A549 (cell line): ENCODE results near the gene GLCE. TPM values are rescaled to one million over a fixed set of nuclear protein-coding genes. Genes with fewer than 3 reads are reported as not detected.

Experiments
- ATAC-seq, 2 experiments: fragments of 200-7000 bp in 1 of 2; fragments of >200 bp in 1 of 2; cut with Nextera tagmentation in 1 of 2; cut with Tn5 transposase in 1 of 2; 3 replicates each; pipeline versions ENCODE4 v1.8.0 to v1.9.1; 2018 to 2020; ENCODE audit warnings: mild to moderate bottlenecking in 1 of 2, moderate library complexity in 1 of 2
- CTCF ChIA-PET: fragments of 300-600 bp; sonication (Branson Sonifier 250); formaldehyde crosslinking; extraction: SDS; loops from one replicate; lab custom pipeline; 2021; ENCODE audit warnings: antibody characterized with exemption, inconsistent platforms; lab: Yijun Ruan, JAX
- POLR2A ChIA-PET: fragments of 350-600 bp; formaldehyde crosslinking; extraction: SDS; loops from one replicate; lab custom pipeline; 2021; ENCODE audit warnings: antibody characterized with exemption, inconsistent platforms; lab: Yijun Ruan, JAX
- DNase-seq, 2 experiments: peaks; one replicate each; pipeline versions ENCODE4 v3.0.0 to v3.0.0-alpha.2; 2011 to 2016; ENCODE audit warnings: low read depth in 1 of 2, low spot score in 1 of 2
- FAIRE-seq: peaks from 2 replicates; lab custom pipeline; 2011; peaks lifted over from hg19 to GRCh38; lab: Jason Lieb, UNC
- H3K27ac ChIP-seq, 2 experiments: fragments of >200 bp; sonication (Bioruptor Twin); formaldehyde crosslinking; 3 replicates each; pipeline ENCODE4 v1.5.1; 2016 to 2017
- H3K4me1 ChIP-seq: fragments of >200 bp; sonication (Bioruptor Twin); formaldehyde crosslinking; 3 replicates; pipeline ENCODE4 v1.6.1; 2016
- H3K4me2 ChIP-seq: fragments of >200 bp; sonication (Bioruptor Twin); formaldehyde crosslinking; 3 replicates; pipeline ENCODE4 v1.6.1; 2016
- H3K4me3 ChIP-seq: fragments of >200 bp; sonication (Bioruptor Twin); formaldehyde crosslinking; 3 replicates; pipeline ENCODE4 v1.5.1; 2016
- H3K9me3 ChIP-seq: fragments of >200 bp; sonication (Bioruptor Twin); formaldehyde crosslinking; 3 replicates; pipeline ENCODE4 v1.6.1; 2016
- ATOH8 ChIP-seq: fragments of 250-450 bp; sonication (Bioruptor Pico); IDR thresholded peaks from 2 replicates; pipeline ENCODE4 v1.5.0; 2020; ENCODE audit warnings: low read depth, mild to moderate bottlenecking, moderate library complexity
- CBX2 ChIP-seq: fragments of 200-600 bp; sonication (generic); IDR thresholded peaks from 2 replicates; pipeline ENCODE4 v1.6.1; 2016; ENCODE audit warnings: low read depth, mild to moderate bottlenecking, borderline replicate concordance
- CHD2 ChIP-seq: fragments of 150-350 bp; IDR thresholded peaks from 2 replicates; pipeline ENCODE4 v1.6.1; 2014; ENCODE audit warnings: low read length; ENCODE audit not compliant: partially characterized antibody
- CHD4 ChIP-seq: fragments of 200-600 bp; sonication (generic); IDR thresholded peaks from 2 replicates; pipeline ENCODE4 v1.6.1; 2016; ENCODE audit warnings: antibody characterized with exemption, mild to moderate bottlenecking, borderline replicate concordance
- CTCF ChIP-seq: fragments of >200 bp; sonication (Bioruptor Twin); formaldehyde crosslinking; IDR thresholded peaks from 3 replicates; pipeline ENCODE4 v1.5.1; 2016
- E2F6 ChIP-seq: IDR thresholded peaks from 2 replicates; pipeline ENCODE4 v1.6.1; 2012; ENCODE audit warnings: low read depth, borderline replicate concordance
- EHMT2 ChIP-seq: fragments of 200-600 bp; sonication (generic); IDR thresholded peaks from 2 replicates; pipeline ENCODE4 v1.6.1; 2016; ENCODE audit warnings: antibody characterized with exemption, low read depth, mild to moderate bottlenecking, moderate library complexity
- FOSL2 ChIP-seq, 2 experiments: fragments of 450-650 bp in 1 of 2; fragments of >200 bp in 1 of 2; sonication (Bioruptor Twin) in 1 of 2; formaldehyde crosslinking; IDR thresholded peaks; 2 replicates each; pipeline versions ENCODE4 v1.5.0 to v1.6.1; 2016 to 2020; ENCODE audit warnings: mild to moderate bottlenecking in 1 of 2, moderate library complexity in 1 of 2
- HOXA7 ChIP-seq: fragments of 250-450 bp; sonication (Bioruptor Pico); IDR thresholded peaks from 2 replicates; pipeline ENCODE4 v1.5.0; 2020; ENCODE audit warnings: mild to moderate bottlenecking, moderate library complexity
- HOXB13 ChIP-seq: fragments of 250-450 bp; sonication (Bioruptor Pico); IDR thresholded peaks from 2 replicates; pipeline ENCODE4 v1.5.0; 2020; ENCODE audit warnings: low read depth, mild to moderate bottlenecking, moderate library complexity
- KDM5A ChIP-seq: fragments of 200-600 bp; sonication (generic); IDR thresholded peaks from 2 replicates; pipeline ENCODE4 v1.6.1; 2016; ENCODE audit warnings: antibody characterized with exemption, mild to moderate bottlenecking
- MAZ ChIP-seq: fragments of 150-350 bp; IDR thresholded peaks from 2 replicates; pipeline ENCODE4 v1.6.1; 2014; ENCODE audit warnings: antibody characterized with exemption, low read depth, low read length, borderline replicate concordance
- NR3C1 ChIP-seq: fragments of >200 bp; sonication (Bioruptor Twin); formaldehyde crosslinking; IDR thresholded peaks from 3 replicates; pipeline ENCODE4 v1.6.1; 2017
- PHF8 ChIP-seq: fragments of 200-600 bp; sonication (generic); IDR thresholded peaks from 2 replicates; pipeline ENCODE4 v1.6.1; 2016; ENCODE audit warnings: low read depth, mild to moderate bottlenecking, antibody characterized with exemption, moderate library complexity, borderline replicate concordance
- POLR2A ChIP-seq: IDR thresholded peaks from 2 replicates; pipeline ENCODE4 v1.6.1; 2012; ENCODE audit warnings: mild to moderate bottlenecking, low read length
- POLR2AphosphoS2 ChIP-seq: conservative IDR thresholded peaks from 2 replicates; pipeline ENCODE4 v1.6.1; 2012; ENCODE audit warnings: low read length, improper control_type of control experiment, inconsistent platforms
- RCOR1 ChIP-seq: fragments of 150-350 bp; IDR thresholded peaks from 2 replicates; pipeline ENCODE4 v1.6.1; 2014; ENCODE audit warnings: antibody characterized with exemption, low read length, low read depth
- SMC3 ChIP-seq: fragments of >200 bp; sonication (Bioruptor Twin); formaldehyde crosslinking; IDR thresholded peaks from 3 replicates; pipeline ENCODE4 v1.6.1; 2018; ENCODE audit warnings: inconsistent platforms
- TFCP2L1 ChIP-seq: fragments of 250-450 bp; sonication (Bioruptor Pico); IDR thresholded peaks from 2 replicates; pipeline ENCODE4 v1.5.0; 2021; ENCODE audit warnings: mild to moderate bottlenecking
- USF2 ChIP-seq: fragments of 450-650 bp; IDR thresholded peaks from 2 replicates; pipeline ENCODE4 v1.6.1; 2014; ENCODE audit warnings: antibody characterized with exemption
- ZNF302 ChIP-seq: fragments of 250-450 bp; sonication (Bioruptor Pico); IDR thresholded peaks from 2 replicates; pipeline ENCODE4 v1.9.0; 2021; ENCODE audit warnings: inconsistent platforms, mild to moderate bottlenecking, moderate library complexity
- WGBS: methylation state at CpG from one replicate; pipeline ENCODE4 v1.1.6; 2017; ENCODE audit errors: missing lambda C conversion rate; 5-methylcytosine and 5-hydroxymethylcytosine counted together
- polyA plus RNA-seq, 4 experiments: library from polyadenylated mRNA; depleted of rRNA in 3 of 4; stranded (reverse); fragments of >200 nt; fragmentation: RNase III in 1 of 4; extraction: RNeasy Plus Mini Kit Qiagen cat#74134 plus additional on column Dnase treatment in 1 of 4; gene quantifications; 2 replicates in 3 of 4; 3 replicates in 1 of 4; pipeline ENCODE4 v1.2.3, GENCODE V29; 2011 to 2017

Gene GLCE
- polyA plus RNA-seq, 2 of the 4 experiments (the other 2 are of a cell fraction): 19.6 to 41.8 TPM

- ATAC-seq (no peak), FAIRE-seq (no peak), DNase-seq (no peak)
- Histone ChIP-seq H3K4me1 (peaks cover 91% of the 10 kb centered on the region), H3K9me3 (no peaks in the 10 kb centered on the region), H3K27ac (peak overlapping the region; percentile 96 to 97; a peak in 5 of 6 replicates), H3K4me3 (no peak overlapping the region), H3K4me2 (no peak overlapping the region)
- no peak for TF ChIP-seq USF2
- TF ChIP-seq POLR2A: no peak
- TF ChIP-seq RCOR1: no peak
- no peak for TF ChIP-seq SMC3
- no peak for TF ChIP-seq KDM5A
- TF ChIP-seq NR3C1: no peak
- no peak for TF ChIP-seq E2F6
- TF ChIP-seq EHMT2: no peak
- no peak for TF ChIP-seq PHF8
- no peak for TF ChIP-seq ZNF302 (CRISPR knock-in tag)
- TF ChIP-seq MAZ: no peak
- no peak for TF ChIP-seq FOSL2 (IDR thresholded peaks at IDR 0.05)
- TF ChIP-seq FOSL2 (CRISPR knock-in tag; IDR thresholded peaks at IDR 0.05): no peak
- no peak for TF ChIP-seq CHD2
- TF ChIP-seq POLR2AphosphoS2: no peak
- TF ChIP-seq TFCP2L1 (CRISPR knock-in tag): no peak
- no peak for TF ChIP-seq CHD4
- no peak for TF ChIP-seq HOXB13 (CRISPR knock-in tag)
- 94% methylated on average over 5 of the region's 5 CpGs for WGBS
- ChIA-PET CTCF (interaction anchor here (1.8 to 2.7 kb wide), 3 partner anchors 10 to 86 kb away, joined by 8 to 12 read pairs (median 9); no protein-coding TSS in a partner anchor), POLR2A (no interaction called here)
These were observed 148.5 kb downstream of the GLCE start for GRCh38 chr15:69308949-69309348.

GRCh38 chr15:69311319-69311721, 150.9 kb downstream of the GLCE start:
- WGBS: 5% methylated on average over 5 of the region's 5 CpGs
- CTCF ChIA-PET: interaction anchor here (3.6 kb wide), 1 partner anchor 83 kb away, joined by 15 read pairs; no protein-coding TSS in a partner anchor
- peak; percentile 67 to 74 for DNase-seq
- H3K9me3 ChIP-seq: no peaks in the 10 kb centered on the region
- TF ChIP-seq HOXA7: no peak
- no peak for TF ChIP-seq CTCF
- no peak for TF ChIP-seq ATOH8 (CRISPR knock-in tag)
- no peak for TF ChIP-seq MAZ
- no peak for TF ChIP-seq FOSL2 (IDR thresholded peaks at IDR 0.05)
- TF ChIP-seq FOSL2 (CRISPR knock-in tag; IDR thresholded peaks at IDR 0.05): peak; percentile 62
- no peak for TF ChIP-seq CBX2
- TF ChIP-seq USF2: no peak
- TF ChIP-seq, all 56 proteins: peak for 1
- H3K4me3 ChIP-seq: no peak overlapping the region
- H3K4me1 ChIP-seq: peaks cover 96% of the 10 kb centered on the region
- FAIRE-seq (peak; percentile 90), ATAC-seq (peak; percentile 69 to 77)
- H3K4me2 ChIP-seq: peak overlapping the region; percentile 82
- H3K27ac ChIP-seq: peak overlapping the region; percentile 63 to 74
- POLR2A ChIA-PET: no interaction called here
